Stimulated activated CD4-positive, alpha-beta T cell treated with anti-CD3 and anti-CD28 coated beads, Interleukin-1b, Interleukin-23, amount 100 ng/mL, for 48 hours (primary cell): Measurements from ENCODE around the gene CDON.

Experiments
- DNase-seq: peaks from one replicate; pipeline ENCODE4 v3.0.0-alpha.2; 2020

Gene CDON

DNA sequence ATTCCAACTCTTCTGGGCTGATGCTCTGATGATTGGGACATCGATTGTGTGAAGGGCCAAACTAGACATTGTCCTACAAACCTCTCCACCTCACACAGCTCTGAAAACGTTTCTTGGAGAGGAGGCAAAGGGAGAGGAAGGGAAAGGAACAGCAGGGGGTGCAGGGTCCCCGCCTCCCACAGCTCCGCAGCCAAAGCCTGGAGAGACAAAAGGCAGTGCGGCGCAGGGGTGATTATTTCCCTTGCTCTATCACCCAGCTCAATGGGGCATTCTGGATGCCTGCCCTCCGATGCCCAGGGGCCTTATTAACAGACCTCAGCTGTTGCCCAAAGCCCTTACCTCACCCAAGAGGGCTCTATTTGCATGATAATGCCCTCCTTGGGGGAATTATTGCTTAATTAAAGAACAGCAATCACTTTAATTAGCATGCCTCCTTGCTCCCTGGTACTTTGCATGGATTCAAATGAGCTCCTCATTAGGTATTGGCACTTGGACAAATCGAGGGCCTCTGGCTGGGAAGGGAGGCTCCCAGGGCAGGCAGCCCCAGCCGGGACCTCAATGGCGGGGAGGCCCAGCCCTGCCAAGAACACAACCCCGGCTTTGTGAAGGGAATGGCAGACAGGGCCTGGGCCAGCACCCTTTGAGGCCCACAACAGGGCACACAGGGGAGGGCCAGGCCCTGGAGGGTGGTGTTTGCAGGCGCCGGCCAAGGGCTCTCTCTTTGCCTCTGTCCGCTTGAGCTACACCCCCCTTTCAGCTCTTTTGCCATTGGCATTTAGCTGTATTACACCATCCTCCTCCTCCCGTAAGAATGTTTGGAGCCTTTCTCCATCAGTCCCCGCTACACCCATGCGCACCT is 19.8 kb upstream of the CDON start:
- no peak for DNase-seq

DNA sequence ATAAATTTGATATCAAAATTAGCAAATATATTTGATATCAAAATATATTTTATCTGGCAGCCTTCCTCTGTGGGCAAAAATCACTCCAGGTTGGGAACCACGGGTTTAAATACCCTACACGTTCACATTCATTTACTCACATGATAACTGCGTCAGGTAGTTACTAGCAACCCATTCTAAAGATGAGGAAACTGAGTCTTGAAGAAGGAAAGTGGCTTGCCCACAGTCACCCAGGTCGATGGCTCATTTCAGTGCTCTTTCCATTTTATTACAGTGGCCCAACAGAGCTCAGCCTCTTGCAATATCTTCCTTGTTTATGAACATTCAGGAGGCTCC is 19.2 kb upstream of the CDON start:
- DNase-seq = no peak

DNA sequence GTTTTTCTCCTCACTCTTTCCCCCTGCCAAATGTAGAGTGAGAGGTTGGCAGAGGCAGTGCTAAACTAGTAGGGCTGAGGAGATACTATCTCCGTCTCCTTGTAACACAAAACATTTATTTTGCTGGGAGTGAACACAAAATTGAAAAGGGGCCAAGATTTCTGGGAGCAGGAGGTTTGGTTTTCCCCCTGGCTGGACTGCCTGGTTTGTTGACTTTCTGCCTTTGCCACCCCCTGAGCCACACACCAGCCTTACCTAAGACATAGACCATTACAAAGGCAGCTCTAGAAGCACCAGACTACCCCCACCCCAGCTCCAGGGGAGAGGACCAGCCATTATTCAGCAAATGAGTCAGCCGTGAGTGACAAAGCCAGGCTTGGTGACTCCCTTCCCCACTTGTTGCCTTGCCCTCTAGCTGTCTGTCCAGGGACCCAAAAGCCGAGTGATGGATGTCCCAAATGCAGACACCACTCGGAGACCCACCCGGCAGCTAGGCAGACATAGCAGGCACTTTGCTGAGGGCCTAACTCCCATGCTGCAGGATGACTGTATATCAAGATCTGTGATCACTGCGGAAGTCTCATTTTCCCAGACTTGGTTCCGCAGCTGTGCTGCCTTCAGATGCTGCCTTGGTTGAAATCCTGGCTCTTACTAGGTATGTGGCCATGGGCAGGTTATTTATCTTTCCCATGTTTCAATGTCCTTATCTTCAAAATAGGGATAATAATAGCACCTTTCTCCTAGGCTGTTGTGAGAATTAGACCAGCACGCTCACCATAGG is 17.7 kb upstream of the CDON start:
- DNase-seq = no peak

DNA sequence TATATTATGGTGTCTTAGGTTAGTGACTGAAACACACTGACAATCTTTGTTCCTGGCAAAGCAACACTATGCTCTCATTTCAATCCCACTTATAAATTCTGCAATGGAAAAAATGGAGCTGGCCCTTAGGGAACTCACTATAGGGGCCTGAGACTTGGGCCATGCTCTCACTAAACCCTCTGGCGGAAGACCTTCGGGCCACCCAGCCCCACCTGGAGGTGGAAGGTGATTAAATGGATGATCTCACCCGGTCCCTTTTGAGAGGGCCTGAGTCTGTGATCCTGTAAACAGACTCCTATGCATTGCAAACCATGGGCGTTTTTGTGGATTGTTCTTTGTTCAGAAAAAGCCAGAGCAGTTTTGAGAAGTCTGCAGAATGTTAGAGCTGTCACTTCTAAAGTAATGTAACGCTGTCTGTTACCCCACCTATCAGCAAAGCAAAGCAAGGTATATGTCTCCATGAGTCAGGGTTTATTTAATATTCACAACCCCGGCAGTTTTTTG is 17.0 kb upstream of the CDON start:
- no peak for DNase-seq

- no peak for DNase-seq
These were observed 14.0 kb upstream of the CDON start for GRCh38 chr11:126076641-126077040.

DNA sequence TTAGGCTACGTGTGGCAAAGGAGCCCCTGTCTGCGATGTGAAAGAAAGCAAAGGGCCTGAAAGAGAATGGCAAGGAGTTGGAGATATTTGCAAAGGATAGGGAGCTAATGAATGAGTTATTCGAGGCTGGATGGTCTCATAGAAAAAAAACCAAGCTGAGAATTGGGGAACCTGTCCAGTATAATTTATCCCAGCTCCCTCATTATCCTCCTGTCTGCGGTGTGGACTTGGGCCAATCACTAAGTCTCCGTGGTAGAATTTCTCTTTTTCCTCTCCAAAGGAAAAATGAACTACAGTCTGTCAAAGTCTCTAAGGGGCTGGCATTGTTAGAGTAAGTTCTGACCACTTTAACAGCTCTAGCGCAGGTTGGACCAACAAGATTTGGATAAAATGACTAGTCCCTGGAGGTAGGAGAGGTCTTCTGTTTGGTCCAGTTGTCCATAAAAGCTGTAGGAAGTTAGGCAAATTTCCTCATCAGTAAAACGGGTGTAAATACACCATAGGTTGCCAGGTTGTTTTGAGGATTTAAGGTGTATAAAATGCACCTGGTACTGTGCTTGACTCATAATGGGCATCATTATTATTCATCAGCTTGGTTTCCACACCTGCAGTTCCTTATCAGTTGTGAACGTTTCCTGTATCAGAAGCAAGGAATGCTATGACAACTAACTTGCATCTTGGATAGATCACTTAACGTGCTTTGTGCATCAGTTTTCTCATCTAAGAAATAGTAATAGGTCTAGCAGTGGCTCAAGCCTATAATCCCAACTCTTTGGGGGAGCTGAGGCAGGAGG is 10.3 kb upstream of the CDON start:
- no peak for DNase-seq

- DNase-seq = no peak
These were observed 9.6 kb upstream of the CDON start for GRCh38 chr11:126072141-126072741.

GRCh38 chr11:126063507-126063852 is 814 bp upstream of the CDON start:
- no peak for DNase-seq

GRCh38 chr11:126061707-126062678 is 673 bp downstream of the CDON start:
- DNase-seq = peak; percentile 23

- DNase-seq = no peak
These were observed 1.9 kb downstream of the CDON start for GRCh38 chr11:126060757-126061171.

GRCh38 chr11:126059238-126059781 is 3.4 kb downstream of the CDON start:
- no peak for DNase-seq

DNA sequence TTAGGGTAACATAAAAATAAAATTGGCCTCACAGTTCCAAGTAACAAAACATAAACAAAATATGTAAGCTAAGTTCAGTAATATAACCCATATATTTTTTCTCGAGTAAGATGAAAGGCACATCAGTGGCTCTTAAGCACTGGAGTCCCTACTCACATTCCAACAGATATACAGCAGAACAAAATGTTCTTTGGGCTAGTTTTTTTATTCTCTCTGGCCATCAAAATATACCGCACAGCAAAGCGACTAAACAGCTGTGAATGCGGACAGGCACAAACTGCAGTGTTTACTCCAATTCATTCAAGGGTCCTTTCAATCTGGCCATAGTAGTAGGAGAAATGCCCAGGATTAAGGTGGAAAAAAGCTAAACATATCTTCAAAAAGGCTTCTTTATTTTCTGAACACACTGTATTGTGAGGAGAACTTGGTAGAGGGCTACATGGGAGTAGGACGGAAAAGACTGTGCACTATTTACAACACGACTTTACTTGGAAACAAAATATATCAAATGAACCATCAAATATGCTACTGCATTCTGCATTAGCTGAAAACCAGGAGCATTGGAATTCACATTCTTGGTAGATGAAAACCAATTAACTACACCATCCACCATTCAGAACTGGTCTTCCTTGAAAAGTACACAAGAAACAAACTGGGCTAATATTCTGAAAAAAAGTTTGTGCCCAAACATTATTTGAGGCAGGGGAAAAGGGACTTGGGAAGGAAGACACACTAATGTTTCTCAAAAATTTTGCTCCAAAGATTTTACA is 4.4 kb downstream of the CDON start:
- no peak for DNase-seq

DNA sequence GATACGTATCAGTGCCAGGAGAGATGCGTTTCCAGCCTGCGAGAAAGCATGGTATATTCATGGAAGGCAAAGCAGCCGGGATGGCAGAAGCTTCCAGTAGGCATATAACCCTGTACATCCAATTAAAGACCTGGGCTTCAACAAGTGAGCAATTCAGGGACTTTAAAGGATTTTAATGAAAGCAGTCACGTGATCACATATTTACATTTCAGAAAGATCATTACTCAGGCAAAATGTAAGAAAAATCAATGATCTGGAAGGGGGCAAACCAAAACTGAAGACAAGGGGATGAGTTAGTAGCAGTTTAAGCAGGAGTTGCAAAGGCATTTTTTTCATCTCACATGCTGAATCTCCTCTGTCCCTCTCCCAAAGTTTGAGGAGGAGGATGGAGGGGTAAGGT is 7.8 kb downstream of the CDON start:
- no peak for DNase-seq

- DNase-seq = no peak
These were observed 8.3 kb downstream of the CDON start for GRCh38 chr11:126054408-126054807.

DNA sequence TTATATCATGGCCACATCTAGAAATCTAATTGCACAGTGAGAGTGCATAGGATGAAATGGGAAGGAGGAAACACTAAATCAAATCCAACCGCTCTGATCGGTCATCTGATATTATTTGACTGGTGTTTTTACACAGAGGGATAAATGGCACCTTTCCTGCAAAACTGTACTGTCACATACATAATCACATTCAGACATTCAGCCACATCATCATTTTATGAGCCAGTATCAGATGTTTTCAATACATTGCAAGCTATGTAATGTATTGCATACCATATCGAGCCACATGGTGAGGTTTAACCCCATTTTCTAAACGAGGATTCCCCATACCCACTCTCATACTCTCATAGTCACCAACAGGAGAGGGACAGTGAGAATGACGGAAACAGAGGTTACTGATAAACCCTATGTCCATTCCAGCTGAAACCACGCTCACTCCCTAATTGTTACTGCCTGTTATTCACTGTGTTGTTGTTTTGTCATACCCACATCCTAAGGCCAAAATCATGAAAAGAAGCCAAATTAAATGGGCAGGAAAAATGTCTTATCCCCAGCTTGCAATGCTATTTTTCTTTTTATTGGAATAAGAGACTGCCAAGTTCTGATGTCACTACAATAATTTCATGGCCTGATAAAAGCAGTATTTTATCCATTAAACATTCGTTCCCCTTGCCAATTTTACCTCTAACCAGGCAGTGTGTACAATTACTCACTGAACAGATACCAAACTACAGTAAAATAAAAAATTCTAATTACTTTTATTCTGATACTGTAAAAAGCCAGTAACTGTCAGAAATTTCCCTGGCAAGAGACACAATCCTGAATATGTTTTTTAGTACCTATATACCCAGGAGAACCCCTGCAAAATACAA is 9.0 kb downstream of the CDON start:
- DNase-seq = no peak

GRCh38 chr11:126051117-126051516 is 11.5 kb downstream of the CDON start:
- no peak for DNase-seq

DNA sequence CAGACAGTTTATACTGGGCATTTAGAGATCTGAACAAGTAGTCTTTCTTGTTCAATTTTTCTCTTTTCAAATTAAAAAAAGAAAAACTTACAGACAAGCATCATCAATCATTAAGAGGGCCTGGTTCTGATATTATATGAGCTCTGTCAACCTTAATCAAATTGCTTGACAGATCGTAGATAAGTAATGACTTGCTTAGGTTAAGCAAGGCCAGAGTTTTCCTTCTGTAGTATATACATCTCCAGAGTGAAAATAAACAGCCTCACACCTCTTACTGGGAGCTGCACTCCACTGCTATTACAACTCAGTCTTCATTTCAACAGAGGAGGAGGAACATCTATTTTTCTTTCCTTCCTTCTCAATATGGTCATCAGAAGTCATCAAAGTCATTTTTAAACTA is 13.5 kb downstream of the CDON start:
- DNase-seq = no peak

DNA sequence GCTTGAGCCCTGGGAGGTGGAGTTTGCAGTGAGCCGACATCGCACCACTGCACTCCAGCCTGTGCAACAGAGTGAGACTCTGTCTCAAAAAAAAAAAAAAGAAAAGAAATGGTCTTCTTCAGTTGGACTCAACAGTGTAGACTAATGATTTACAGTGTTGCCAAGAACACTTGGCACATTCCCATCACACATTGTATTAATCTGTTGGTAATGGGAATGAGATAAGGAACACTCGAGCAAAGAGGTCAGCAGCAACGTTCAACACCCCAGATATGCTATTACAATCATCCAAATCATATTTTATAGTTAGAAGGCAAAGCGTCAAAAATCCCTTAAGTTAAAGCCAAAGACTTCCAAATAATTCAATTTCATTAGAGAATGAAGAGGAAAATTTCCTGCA is 14.5 kb downstream of the CDON start:
- no peak for DNase-seq

DNA sequence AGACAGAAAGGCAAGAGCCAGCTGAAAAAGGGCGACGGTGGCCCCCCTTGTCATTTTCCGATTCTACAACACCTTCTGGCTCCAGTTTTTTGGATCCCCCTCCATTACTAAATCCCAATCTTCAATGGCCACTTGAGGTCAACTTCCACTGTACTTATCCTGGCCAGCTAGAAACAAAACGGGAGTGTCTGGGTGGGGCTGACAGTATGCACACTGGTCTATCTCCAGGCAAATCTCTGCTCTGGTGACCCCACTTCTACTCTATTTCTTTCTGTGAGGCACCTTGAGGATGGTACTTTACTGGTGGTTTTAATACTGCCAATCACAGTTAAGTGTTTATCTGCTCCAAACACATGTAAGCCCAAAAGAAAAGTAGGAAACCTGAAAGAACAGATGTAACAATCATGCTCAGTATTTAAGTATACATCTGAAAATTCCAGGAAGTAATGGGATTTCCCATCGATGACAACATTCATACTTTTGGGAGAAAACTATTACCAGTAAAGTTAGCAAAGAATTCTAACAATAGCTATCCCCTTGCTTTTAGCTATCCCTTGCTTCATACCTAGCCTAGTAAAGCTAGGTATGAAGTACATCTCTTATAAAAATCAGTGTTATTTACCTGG is 16.0 kb downstream of the CDON start:
- DNase-seq = no peak
